Subcutaneous abdominal adipose tissue (tissue), 5 donors: Measurements from ENCODE around the gene OSBPL9.

ENCODE experiments used
- H3K27ac ChIP-seq: one replicate; pipeline ENCODE4 v1.7.0; 2013; ENCODE audit warnings: low read depth, mild to moderate bottlenecking, inconsistent platforms, low read length, moderate library complexity
- H3K27me3 ChIP-seq, 5 donors: one replicate each; pipeline ENCODE4 v1.7.0; 2013; ENCODE audit warnings: low read length in 5 of 5, inconsistent platforms in 1 of 5; ENCODE audit not compliant: control insufficient read depth in 5 of 5, insufficient read depth in 4 of 5
- H3K36me3 ChIP-seq, 5 donors: one replicate each; pipeline ENCODE4 v1.7.0; 2013; ENCODE audit warnings: low read length in 5 of 5; ENCODE audit not compliant: control insufficient read depth in 5 of 5, insufficient read depth in 5 of 5
- H3K4me1 ChIP-seq, 5 donors: one replicate each; pipeline ENCODE4 v1.7.0; 2013; ENCODE audit warnings: low read length in 5 of 5, mild to moderate bottlenecking in 3 of 5, moderate library complexity in 1 of 5; ENCODE audit not compliant: control insufficient read depth in 5 of 5, insufficient read depth in 5 of 5
- H3K4me3 ChIP-seq, 5 donors: one replicate each; pipeline ENCODE4 v1.7.0; 2013; ENCODE audit warnings: low read length in 5 of 5, low read depth in 1 of 5
- H3K9ac ChIP-seq, 5 donors: one replicate each; pipeline ENCODE4 v1.7.0; 2013; ENCODE audit warnings: low read length in 5 of 5, mild to moderate bottlenecking in 4 of 5, moderate library complexity in 3 of 5
- H3K9me3 ChIP-seq, 5 donors: one replicate each; pipeline ENCODE4 v1.7.0; 2013; ENCODE audit warnings: low read length in 5 of 5; ENCODE audit not compliant: control insufficient read depth in 5 of 5
- donor health status: healthy.
- donor health status: healthy.
- donor health status: healthy.
- donor health status: healthy.
- donor health status: healthy.

OSBPL9 gene

GRCh38 chr1:51819810-51820209 is 202.9 kb downstream of the OSBPL9 start:
- no peak overlapping the region for H3K27ac ChIP-seq
- no peaks in the 10 kb centered on the region for H3K27me3 ChIP-seq
- peaks cover 21 to 54% (median 41%) of the 10 kb centered on the region in 5 donors for H3K36me3 ChIP-seq

GRCh38 chr1:51829058-51829457 is 212.2 kb downstream of the OSBPL9 start:
- H3K36me3 ChIP-seq = peaks cover 23 to 49% (median 27%) of the 10 kb centered on the region in 5 donors
- no peaks in the 10 kb centered on the region for H3K4me1 ChIP-seq
- no peak overlapping the region for H3K9ac ChIP-seq
- H3K27ac ChIP-seq = no peak overlapping the region
- no peak overlapping the region for H3K4me3 ChIP-seq
- no peaks in the 10 kb centered on the region for H3K9me3 ChIP-seq
- no peaks in the 10 kb centered on the region for H3K27me3 ChIP-seq

More at GRCh38 chr1:51819810-51820209, 202.9 kb downstream of the OSBPL9 start:
- H3K4me3 ChIP-seq = no peak overlapping the region
- peaks cover 0 to 8% (median 0%) of the 10 kb centered on the region in 5 donors for H3K4me1 ChIP-seq
- H3K9me3 ChIP-seq = no peaks in the 10 kb centered on the region
- no peak overlapping the region for H3K9ac ChIP-seq

- H3K9me3 ChIP-seq = no peaks in the 10 kb centered on the region
- H3K36me3 ChIP-seq = peaks cover 16 to 39% (median 31%) of the 10 kb centered on the region in 5 donors
- H3K4me3 ChIP-seq = no peak overlapping the region
- H3K27me3 ChIP-seq = no peaks in the 10 kb centered on the region
- H3K9ac ChIP-seq = no peak overlapping the region
- no peak overlapping the region for H3K27ac ChIP-seq
- no peaks in the 10 kb centered on the region for H3K4me1 ChIP-seq
Measured at GRCh38 chr1:51833700-51834099, 216.8 kb downstream of the OSBPL9 start.

DNA sequence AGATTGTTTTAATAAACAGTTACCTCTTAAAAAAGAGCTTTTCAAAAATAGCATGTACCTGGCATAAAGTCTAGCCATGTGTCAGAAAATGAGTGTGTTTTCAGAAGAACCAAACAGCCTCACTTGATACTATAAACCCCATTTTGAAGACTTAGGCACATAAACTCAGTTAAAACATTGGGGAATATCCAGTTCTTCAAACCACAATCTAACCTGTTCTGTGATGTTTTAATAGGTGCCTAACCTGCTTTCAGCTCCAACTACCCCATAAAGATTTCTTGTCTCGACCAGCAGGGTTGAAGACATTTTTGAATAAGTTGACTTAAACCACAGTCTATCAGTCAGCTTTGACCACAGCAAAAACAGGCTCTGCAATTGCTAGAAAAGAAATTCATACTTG is 220.4 kb downstream of the OSBPL9 start:
- Histone ChIP-seq H3K4me3 (no peak overlapping the region), H3K9ac (no peak overlapping the region), H3K4me1 (peaks cover 0 to 2% (median 0%) of the 10 kb centered on the region in 5 donors), H3K27me3 (no peaks in the 10 kb centered on the region), H3K36me3 (peaks cover 17 to 35% (median 32%) of the 10 kb centered on the region in 5 donors), H3K9me3 (no peaks in the 10 kb centered on the region), H3K27ac (no peak overlapping the region)
